Measurements from ENCODE around the gene DGUOK. TPM values are rescaled to one million over a fixed set of nuclear protein-coding genes. Genes with fewer than 3 reads are reported as not detected.

The DGUOK gene
- total RNA-seq, 2 donors from 2014 or later: 13.2 to 16.1 TPM

DNA sequence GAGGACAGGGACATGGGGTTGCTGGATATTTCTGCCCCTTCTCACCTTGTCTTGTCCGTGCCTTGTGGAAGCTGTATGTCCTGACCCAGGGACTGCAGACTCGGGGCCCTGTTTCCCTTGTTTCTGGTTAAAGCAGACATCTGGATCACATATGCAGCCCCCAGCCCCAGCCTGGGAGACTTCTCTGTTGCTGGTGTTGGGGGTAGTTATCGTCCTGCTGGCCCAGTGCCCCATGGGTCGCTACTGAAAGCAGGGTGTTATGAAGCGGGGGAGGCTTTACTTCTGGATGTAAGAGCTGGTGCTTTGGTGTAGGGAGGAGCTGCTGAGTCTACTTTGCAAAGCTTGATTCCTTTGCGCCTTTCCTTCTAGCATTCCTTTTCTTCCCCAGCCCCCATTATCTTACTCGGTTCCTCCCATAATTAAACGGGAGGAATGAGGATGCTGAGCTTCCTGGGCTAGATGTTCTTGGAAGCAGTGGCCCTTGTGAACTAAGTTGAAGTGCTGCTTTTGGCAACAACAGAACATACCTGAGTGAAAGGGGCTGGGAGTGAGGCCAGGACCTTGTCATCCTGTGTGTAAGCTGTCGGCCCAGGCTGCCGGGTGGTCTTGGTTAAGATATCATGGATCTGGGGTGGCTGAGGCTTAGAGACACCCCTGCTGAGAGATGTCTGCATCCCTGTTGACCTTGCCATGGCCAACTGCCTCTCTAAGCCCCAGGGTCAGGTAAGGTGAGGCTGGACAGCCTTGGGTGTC, 61.4 kb downstream of the DGUOK start:
- WGBS, 2 donors: 41 to 57% methylated on average over 8 to 10 of the region's 10 CpGs
- Histone ChIP-seq H3K4me3 (no peak overlapping the region), H3K36me3 (replicated peaks in 1 of 2; ENCODE audit: insufficient read depth in 1 of 2, low read depth in 2 of 2) (no peaks in the 10 kb centered on the region), H3K4me1 (peaks cover 43% of the 10 kb centered on the region), H3K27ac (no peak overlapping the region), H3K27me3 (no peaks in the 10 kb centered on the region), H3K9me3 (no peaks in the 10 kb centered on the region)
- no peak for DNase-seq
- no peak for ATAC-seq
- no peak for TF ChIP-seq POLR2A (IDR thresholded peaks at IDR 0.05)
- TF ChIP-seq, protein P1, sequence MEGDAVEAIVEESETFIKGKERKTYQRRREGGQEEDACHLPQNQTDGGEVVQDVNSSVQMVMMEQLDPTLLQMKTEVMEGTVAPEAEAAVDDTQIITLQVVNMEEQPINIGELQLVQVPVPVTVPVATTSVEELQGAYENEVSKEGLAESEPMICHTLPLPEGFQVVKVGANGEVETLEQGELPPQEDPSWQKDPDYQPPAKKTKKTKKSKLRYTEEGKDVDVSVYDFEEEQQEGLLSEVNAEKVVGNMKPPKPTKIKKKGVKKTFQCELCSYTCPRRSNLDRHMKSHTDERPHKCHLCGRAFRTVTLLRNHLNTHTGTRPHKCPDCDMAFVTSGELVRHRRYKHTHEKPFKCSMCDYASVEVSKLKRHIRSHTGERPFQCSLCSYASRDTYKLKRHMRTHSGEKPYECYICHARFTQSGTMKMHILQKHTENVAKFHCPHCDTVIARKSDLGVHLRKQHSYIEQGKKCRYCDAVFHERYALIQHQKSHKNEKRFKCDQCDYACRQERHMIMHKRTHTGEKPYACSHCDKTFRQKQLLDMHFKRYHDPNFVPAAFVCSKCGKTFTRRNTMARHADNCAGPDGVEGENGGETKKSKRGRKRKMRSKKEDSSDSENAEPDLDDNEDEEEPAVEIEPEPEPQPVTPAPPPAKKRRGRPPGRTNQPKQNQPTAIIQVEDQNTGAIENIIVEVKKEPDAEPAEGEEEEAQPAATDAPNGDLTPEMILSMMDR (IDR thresholded peaks at IDR 0.05): no peak
- intact Hi-C loops (cut with DNase I): loop anchor here (10.0 kb wide), 2 partner anchors 53 to 163 kb away; partner anchors contain the start of gene STAMBP

DNA sequence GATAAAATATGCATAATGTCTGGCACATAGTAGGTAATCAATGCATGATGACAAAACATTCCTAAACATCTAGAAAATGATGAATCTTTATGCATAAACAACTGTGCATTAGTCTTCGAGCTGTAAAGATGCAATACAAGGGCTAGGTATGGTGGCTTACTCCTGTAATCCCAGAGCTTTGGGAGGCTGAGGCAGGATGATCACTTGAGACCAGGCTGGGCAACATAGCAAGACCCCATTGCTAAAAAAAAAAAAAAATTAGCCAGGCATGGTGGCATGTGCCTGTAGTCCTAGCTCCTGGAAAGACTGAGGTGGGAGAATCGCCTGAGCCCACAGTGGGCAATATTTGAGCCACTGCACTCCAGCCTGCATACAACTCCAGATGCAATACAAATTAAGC, 63.3 kb downstream of the DGUOK start:
- WGBS, 2 donors: 83 to 95% methylated on average over 2 of the region's 2 CpGs
- Histone ChIP-seq H3K4me1 (peaks cover 32% of the 10 kb centered on the region), H3K27me3 (no peaks in the 10 kb centered on the region), H3K36me3 (replicated peaks in 1 of 2; ENCODE audit: insufficient read depth in 1 of 2, low read depth in 2 of 2) (no peaks in the 10 kb centered on the region), H3K4me3 (no peak overlapping the region), H3K27ac (no peak overlapping the region), H3K9me3 (no peaks in the 10 kb centered on the region)
- intact Hi-C loops (cut with DNase I): loop anchor here (10.0 kb wide), 2 partner anchors 55 to 165 kb away; partner anchors contain the start of gene STAMBP
- DNase-seq: no peak
- no peak for TF ChIP-seq POLR2A (IDR thresholded peaks at IDR 0.05)
- TF ChIP-seq, protein P1 (IDR thresholded peaks at IDR 0.05): no peak
- no peak for ATAC-seq

DNA sequence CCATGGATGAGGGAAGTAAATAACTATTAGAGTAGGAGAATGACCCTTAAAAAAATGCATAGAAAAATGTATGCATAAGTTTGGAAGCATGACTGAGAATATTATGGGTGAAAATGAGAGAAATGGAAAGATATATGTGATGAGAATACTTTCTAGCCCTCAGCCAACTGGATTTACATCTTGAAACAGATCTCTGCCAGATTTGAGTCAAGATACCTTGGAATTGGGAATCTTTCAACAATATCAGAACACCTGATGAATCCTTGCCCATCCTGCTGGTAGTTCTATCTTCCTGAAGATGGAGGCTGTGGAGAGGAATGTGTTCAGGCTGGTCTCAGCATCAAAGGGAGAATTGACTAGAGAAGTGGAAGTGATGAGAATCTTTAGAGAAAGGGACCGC, 63.9 kb downstream of the DGUOK start:
- TF ChIP-seq, protein P1 (IDR thresholded peaks at IDR 0.05): no peak
- TF ChIP-seq POLR2A (IDR thresholded peaks at IDR 0.05): no peak
- no peak for DNase-seq
- Histone ChIP-seq H3K4me1 (peaks cover 31% of the 10 kb centered on the region), H3K27ac (no peak overlapping the region), H3K27me3 (no peaks in the 10 kb centered on the region), H3K4me3 (no peak overlapping the region), H3K36me3 (replicated peaks in 1 of 2; ENCODE audit: insufficient read depth in 1 of 2, low read depth in 2 of 2) (no peaks in the 10 kb centered on the region), H3K9me3 (no peaks in the 10 kb centered on the region)
- intact Hi-C loops (cut with DNase I): no loop called here
- no peak for ATAC-seq
- WGBS, 2 donors: 100% methylated on average over 1 of the region's 1 CpG

DNA sequence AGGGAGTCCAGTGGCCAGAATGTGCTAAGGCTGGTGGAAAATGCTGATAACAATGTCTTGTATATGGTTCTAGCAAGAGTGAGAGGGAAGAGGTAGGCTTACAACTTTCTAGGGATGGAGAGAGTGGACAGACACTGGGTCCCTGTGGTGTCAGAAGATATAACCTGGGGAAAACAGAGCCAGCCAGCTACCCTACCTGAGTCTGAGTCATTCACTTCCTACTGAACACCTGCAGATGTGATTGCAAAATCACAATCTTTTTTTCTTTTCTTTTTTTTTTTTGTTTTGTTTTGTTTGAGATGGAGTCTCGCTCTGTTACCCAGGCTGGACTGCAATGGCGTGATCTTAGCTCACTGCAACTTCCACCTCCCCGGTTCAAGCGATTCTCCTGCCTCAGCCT, 65.4 kb downstream of the DGUOK start:
- peaks cover 16% of the 10 kb centered on the region for H3K4me1 ChIP-seq
- H3K4me3 ChIP-seq: no peak overlapping the region
- no peaks in the 10 kb centered on the region for H3K27me3 ChIP-seq
- intact Hi-C loops (cut with DNase I): no loop called here
- ATAC-seq: no peak
- 96 to 98% methylated on average over 4 of the region's 4 CpGs for WGBS, 2 donors
- TF ChIP-seq POLR2A (IDR thresholded peaks at IDR 0.05): no peak
- TF ChIP-seq, protein P1 (IDR thresholded peaks at IDR 0.05): no peak
- H3K36me3 ChIP-seq (replicated peaks in 1 of 2; ENCODE audit: insufficient read depth in 1 of 2, low read depth in 2 of 2): no peaks in the 10 kb centered on the region
- H3K27ac ChIP-seq: no peak overlapping the region
- H3K9me3 ChIP-seq: no peaks in the 10 kb centered on the region
- no peak for DNase-seq

DNA sequence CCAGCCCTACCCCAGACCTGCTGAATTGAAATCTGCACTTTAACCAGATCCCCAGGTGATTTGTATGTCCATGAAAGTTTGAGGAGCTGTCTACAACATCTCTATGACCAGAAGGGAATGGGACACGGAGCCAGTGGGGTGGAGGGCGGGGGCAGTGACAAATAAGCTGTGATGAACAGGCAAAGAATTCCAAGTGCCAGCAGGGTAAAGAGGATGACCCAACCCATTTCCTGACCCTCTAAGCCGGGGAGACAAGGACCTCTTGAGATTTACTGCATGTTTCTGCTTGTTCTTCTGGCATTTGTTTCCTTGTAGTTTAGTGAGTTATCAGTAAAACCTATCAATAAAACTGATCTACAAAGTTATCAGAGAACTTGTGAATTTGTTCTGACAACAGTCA, 66.7 kb downstream of the DGUOK start:
- peaks cover 3% of the 10 kb centered on the region for H3K4me1 ChIP-seq
- WGBS, 2 donors: 82 to 97% methylated on average over 3 of the region's 3 CpGs

More for the DNA sequence above, 66.7 kb downstream of the DGUOK start:
- intact Hi-C loops (cut with DNase I): no loop called here
- Histone ChIP-seq H3K4me3 (no peak overlapping the region), H3K27ac (no peak overlapping the region), H3K36me3 (replicated peaks in 1 of 2; ENCODE audit: insufficient read depth in 1 of 2, low read depth in 2 of 2) (no peaks in the 10 kb centered on the region), H3K9me3 (no peaks in the 10 kb centered on the region), H3K27me3 (no peaks in the 10 kb centered on the region)
- TF ChIP-seq, protein P1 (IDR thresholded peaks at IDR 0.05): no peak
- no peak for TF ChIP-seq POLR2A (IDR thresholded peaks at IDR 0.05)
- ATAC-seq (no peak), DNase-seq (no peak)
